ENCODE data around the gene SGF29.

The SGF29 gene

DNA sequence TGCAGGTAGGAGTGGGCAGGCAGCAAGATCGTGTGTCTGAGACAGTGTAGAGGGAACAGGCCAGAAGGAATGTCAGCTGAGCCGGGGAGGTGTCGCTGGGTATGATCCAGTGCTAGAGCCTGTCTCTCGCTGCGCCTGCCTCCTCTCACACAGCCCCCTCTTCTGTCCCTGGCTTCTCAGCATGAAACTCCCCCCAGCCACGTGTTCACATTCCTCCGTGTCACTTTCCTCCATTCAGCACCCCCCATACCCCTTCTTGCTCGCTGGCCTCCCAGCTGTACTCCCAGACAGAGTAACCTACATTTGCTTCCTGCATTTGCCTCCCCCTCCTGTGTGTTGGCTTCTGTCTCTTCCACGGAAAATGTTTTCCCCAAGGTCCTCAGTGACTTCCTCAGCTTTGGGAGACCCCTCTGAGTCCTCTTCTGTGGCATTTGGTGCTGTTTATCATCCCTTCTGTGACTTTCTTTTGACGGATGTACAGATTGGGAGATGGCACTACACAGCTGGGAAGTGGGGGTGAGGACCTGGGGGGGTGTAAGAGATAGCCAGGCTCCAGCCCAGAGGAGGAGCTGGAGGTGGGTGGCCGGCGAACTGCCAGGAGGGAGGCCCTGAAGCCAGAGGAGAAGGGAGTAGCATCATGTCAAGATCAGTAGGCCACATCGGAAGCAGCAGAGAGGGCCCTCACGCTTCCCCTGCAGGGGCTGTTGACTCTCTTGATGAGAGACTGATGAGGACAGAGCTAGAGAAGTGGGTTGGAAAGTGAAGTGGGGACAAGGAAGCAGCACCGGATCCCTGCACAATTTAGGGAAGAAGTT is 19.2 kb downstream of the SGF29 start:
- TF ChIP-seq, protein P1, sequence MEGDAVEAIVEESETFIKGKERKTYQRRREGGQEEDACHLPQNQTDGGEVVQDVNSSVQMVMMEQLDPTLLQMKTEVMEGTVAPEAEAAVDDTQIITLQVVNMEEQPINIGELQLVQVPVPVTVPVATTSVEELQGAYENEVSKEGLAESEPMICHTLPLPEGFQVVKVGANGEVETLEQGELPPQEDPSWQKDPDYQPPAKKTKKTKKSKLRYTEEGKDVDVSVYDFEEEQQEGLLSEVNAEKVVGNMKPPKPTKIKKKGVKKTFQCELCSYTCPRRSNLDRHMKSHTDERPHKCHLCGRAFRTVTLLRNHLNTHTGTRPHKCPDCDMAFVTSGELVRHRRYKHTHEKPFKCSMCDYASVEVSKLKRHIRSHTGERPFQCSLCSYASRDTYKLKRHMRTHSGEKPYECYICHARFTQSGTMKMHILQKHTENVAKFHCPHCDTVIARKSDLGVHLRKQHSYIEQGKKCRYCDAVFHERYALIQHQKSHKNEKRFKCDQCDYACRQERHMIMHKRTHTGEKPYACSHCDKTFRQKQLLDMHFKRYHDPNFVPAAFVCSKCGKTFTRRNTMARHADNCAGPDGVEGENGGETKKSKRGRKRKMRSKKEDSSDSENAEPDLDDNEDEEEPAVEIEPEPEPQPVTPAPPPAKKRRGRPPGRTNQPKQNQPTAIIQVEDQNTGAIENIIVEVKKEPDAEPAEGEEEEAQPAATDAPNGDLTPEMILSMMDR (conservative IDR thresholded peaks at IDR 0.05; ENCODE audit: control insufficient read depth, insufficient read depth, low read depth, low read length) = no peak
- no peak overlapping the region for H3K4me3 ChIP-seq (ENCODE audit: control insufficient read depth, low read depth, low read length)
- no peak for DNase-seq (ENCODE audit: low read depth)

DNA sequence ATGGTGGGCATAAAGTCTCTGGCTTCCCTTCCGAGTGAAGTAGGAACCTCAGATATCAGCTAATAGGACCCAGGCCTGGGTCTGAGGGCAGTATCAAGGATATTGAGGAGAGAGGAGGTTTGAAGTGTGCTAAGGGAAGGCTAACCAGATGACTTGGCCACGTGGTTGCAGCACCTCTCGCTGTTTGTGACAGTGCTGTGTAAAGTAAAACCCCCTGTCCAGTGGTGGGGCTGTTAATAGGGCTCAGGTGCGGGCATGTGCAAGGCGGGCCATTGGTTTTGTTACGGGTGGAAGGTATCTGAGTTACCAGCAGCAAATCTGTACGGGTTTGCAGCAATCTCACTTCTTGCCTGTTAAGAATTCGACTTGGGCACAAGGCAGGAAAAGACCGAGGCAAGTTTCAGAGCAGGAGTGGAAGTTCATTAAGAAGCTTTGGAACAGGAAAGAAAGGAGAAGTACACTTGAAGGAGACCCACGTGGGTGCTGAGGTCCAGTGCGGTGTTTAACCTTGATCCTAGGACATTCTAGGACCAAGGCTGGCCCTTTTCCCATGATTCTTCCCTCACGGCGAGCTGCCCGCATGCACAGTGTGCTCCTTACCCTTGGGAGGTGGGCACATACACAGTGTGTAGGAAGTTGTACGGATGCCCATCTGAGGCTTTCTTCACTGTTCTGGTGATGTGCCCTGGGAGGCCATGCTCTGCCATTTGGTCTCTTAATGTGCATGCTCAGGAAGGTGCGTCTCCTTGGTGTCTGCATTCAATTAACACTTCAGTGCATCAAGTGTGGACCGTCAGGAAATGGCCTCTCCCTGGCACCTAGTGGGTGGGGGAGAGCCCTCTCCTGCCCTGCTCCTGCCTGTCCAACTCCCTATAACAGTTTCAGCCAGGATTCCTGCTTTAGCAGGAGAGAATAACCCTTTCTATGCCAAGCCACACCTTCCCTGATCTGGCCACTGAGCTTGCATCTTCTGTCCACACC is 20.3 kb downstream of the SGF29 start:
- TF ChIP-seq, protein P1 (conservative IDR thresholded peaks at IDR 0.05; ENCODE audit: control insufficient read depth, insufficient read depth, low read depth, low read length) = no peak

GRCh38 chr16:28574925-28575324 is 21.2 kb downstream of the SGF29 start:
- TF ChIP-seq, protein P1 (conservative IDR thresholded peaks at IDR 0.05; ENCODE audit: control insufficient read depth, insufficient read depth, low read depth, low read length) = no peak
- no peak for DNase-seq (ENCODE audit: low read depth)
- no peak overlapping the region for H3K4me3 ChIP-seq (ENCODE audit: control insufficient read depth, low read depth, low read length)

More for the DNA sequence above, 20.3 kb downstream of the SGF29 start:
- no peak overlapping the region for H3K4me3 ChIP-seq (ENCODE audit: control insufficient read depth, low read depth, low read length)
- DNase-seq (ENCODE audit: low read depth) = no peak

GRCh38 chr16:28575446-28576109 is 21.9 kb downstream of the SGF29 start:
- TF ChIP-seq, protein P1 (conservative IDR thresholded peaks at IDR 0.05; ENCODE audit: control insufficient read depth, insufficient read depth, low read depth, low read length) = no peak
- DNase-seq (ENCODE audit: low read depth) = no peak
- H3K4me3 ChIP-seq (ENCODE audit: control insufficient read depth, low read depth, low read length) = no peak overlapping the region

DNA sequence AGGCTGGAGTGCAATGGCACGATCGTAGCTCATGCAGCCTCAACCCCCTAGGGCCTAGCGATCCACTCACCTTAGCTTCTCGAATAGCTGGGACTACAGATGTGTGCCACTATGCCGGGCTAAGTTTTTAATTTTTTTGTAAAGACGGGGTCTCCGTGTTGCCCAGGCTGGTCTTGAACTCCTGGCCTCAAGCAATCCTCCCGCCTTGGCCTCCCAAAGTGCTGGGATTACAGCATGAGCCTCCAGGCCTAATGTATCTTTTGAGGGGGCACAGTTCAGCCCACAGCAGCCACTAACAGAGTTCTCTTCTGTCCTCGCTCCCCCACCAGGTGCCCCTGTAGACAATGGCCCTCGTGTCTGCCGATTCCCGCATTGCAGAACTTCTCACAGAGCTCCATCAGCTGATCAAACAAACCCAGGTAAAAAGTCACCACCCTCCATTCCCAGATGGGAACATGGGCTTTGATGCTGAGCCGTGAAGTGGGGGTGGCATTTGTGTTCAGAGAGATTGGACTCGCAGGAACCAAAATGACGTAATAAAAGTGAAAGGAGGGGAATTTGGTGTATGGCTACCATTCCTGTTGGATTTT is 27.1 kb downstream of the SGF29 start:
- H3K4me3 ChIP-seq (ENCODE audit: control insufficient read depth, low read depth, low read length) = no peak overlapping the region
- no peak for DNase-seq (ENCODE audit: low read depth)
- TF ChIP-seq, protein P1 (conservative IDR thresholded peaks at IDR 0.05; ENCODE audit: control insufficient read depth, insufficient read depth, low read depth, low read length) = no peak

- TF ChIP-seq, protein P1 (conservative IDR thresholded peaks at IDR 0.05; ENCODE audit: control insufficient read depth, insufficient read depth, low read depth, low read length) = no peak
- H3K4me3 ChIP-seq (ENCODE audit: control insufficient read depth, low read depth, low read length) = no peak overlapping the region
- no peak for DNase-seq (ENCODE audit: low read depth)
Measured at GRCh38 chr16:28585674-28586073, 32.0 kb downstream of the SGF29 start.

All from fibroblast of mammary gland (primary cell).